HEK293T (cell line): Measurements from ENCODE around the gene KCNJ1.

ENCODE experiments used
- CTCF ChIA-PET: fragments of 350-600 bp; formaldehyde crosslinking; extraction: SDS; loops from one replicate; lab custom pipeline; 2021; ENCODE audit warnings: antibody characterized with exemption, inconsistent platforms; lab: Yijun Ruan, JAX
- POLR2A ChIA-PET: fragments of 350-600 bp; formaldehyde crosslinking; extraction: SDS; loops from one replicate; lab custom pipeline; 2020; ENCODE audit warnings: antibody characterized with exemption, inconsistent platforms; lab: Yijun Ruan, JAX
- DNase-seq: peaks from one replicate; pipeline ENCODE4 v3.0.0; 2012; ENCODE audit warnings: mixed read lengths; ENCODE audit errors: extremely low spot score
- ARNT ChIP-seq: fragments of 450-650 bp; IDR thresholded peaks from 2 replicates; pipeline ENCODE4 v1.6.1; 2017; ENCODE audit warnings: mild to moderate bottlenecking
- BHLHE40 ChIP-seq: fragments of 450-650 bp; IDR thresholded peaks from 2 replicates; pipeline ENCODE4 v1.6.1; 2016; ENCODE audit warnings: mild to moderate bottlenecking, moderate library complexity, borderline replicate concordance
- CTBP1 ChIP-seq: fragments of 450-650 bp; IDR thresholded peaks from 2 replicates; pipeline ENCODE4 v1.6.1; 2016; ENCODE audit warnings: borderline replicate concordance
- ELF4 ChIP-seq: fragments of 450-650 bp; IDR thresholded peaks from 2 replicates; pipeline ENCODE4 v1.6.1; 2017; ENCODE audit warnings: antibody characterized with exemption
- FOXA1 ChIP-seq: fragments of 450-650 bp; IDR thresholded peaks from 2 replicates; pipeline ENCODE4 v1.6.1; 2016; ENCODE audit warnings: mild to moderate bottlenecking
- FOXK2 ChIP-seq: fragments of 450-650 bp; IDR thresholded peaks from 2 replicates; pipeline ENCODE4 v1.6.1; 2016; ENCODE audit warnings: mild to moderate bottlenecking
- FOXM1 ChIP-seq: fragments of 450-650 bp; IDR thresholded peaks from 2 replicates; pipeline ENCODE4 v1.6.1; 2017; ENCODE audit warnings: mild to moderate bottlenecking, borderline replicate concordance
- HDGF ChIP-seq: fragments of 450-650 bp; IDR thresholded peaks from 2 replicates; pipeline ENCODE4 v1.6.1; 2017; ENCODE audit warnings: antibody characterized with exemption, borderline replicate concordance
- L3MBTL2 ChIP-seq: fragments of 450-650 bp; conservative IDR thresholded peaks from 2 replicates; pipeline ENCODE4 v1.6.1; 2016; ENCODE audit warnings: mild to moderate bottlenecking
- LEF1 ChIP-seq: fragments of 450-650 bp; IDR thresholded peaks from 2 replicates; pipeline ENCODE4 v1.6.1; 2017; ENCODE audit warnings: mild to moderate bottlenecking, borderline replicate concordance
- NFRKB ChIP-seq: fragments of 450-650 bp; IDR thresholded peaks from 2 replicates; pipeline ENCODE4 v1.6.1; 2016; ENCODE audit warnings: mild to moderate bottlenecking, moderate library complexity
- PKNOX1 ChIP-seq: fragments of 450-650 bp; IDR thresholded peaks from 2 replicates; pipeline ENCODE4 v1.6.1; 2016
- SP1 ChIP-seq: fragments of 450-650 bp; IDR thresholded peaks from 2 replicates; pipeline ENCODE4 v1.6.1; 2017
- SUZ12 ChIP-seq: fragments of 450-650 bp; IDR thresholded peaks from 2 replicates; pipeline ENCODE4 v1.6.1; 2016; ENCODE audit warnings: mild to moderate bottlenecking
- TARDBP ChIP-seq: fragments of 450-650 bp; IDR thresholded peaks from 2 replicates; pipeline ENCODE4 v1.6.1; 2016
- ZNF384 ChIP-seq: fragments of 450-650 bp; IDR thresholded peaks from 2 replicates; pipeline ENCODE4 v1.6.1; 2016

KCNJ1 gene

GRCh38 chr11:128853559-128853958 lies 13.5 kb downstream of the KCNJ1 start:
- TF ChIP-seq NFRKB: no peak
- CTCF ChIA-PET: interaction anchor here (0.9 kb wide), 1 partner anchor 30 kb away, joined by 4 read pairs; no protein-coding TSS in a partner anchor

GRCh38 chr11:128852327-128853023 lies 14.6 kb downstream of the KCNJ1 start:
- ChIA-PET POLR2A (no interaction called here), CTCF (no interaction called here)
- TF ChIP-seq TARDBP (no peak), BHLHE40 (no peak), SUZ12 (no peak), SP1 (no peak)

More at GRCh38 chr11:128853559-128853958, 13.5 kb downstream of the KCNJ1 start:
- POLR2A ChIA-PET: no interaction called here
- no peak for DNase-seq

GRCh38 chr11:128848815-128849455 lies 18.2 kb downstream of the KCNJ1 start:
- TF ChIP-seq LEF1: no peak
- no peak for TF ChIP-seq NFRKB
- TF ChIP-seq SP1: no peak
- no peak for TF ChIP-seq ZNF384
- no peak for TF ChIP-seq CTBP1
- TF ChIP-seq FOXM1: no peak
- TF ChIP-seq HDGF: no peak
- no peak for TF ChIP-seq TARDBP
- no peak for TF ChIP-seq SUZ12
- TF ChIP-seq ELF4: no peak
- TF ChIP-seq FOXA1: no peak
- no peak for TF ChIP-seq FOXK2
- no peak for TF ChIP-seq BHLHE40
- no peak for TF ChIP-seq ARNT
- no peak for TF ChIP-seq L3MBTL2
- TF ChIP-seq PKNOX1: no peak
- CTCF ChIA-PET: interaction anchor here (0.6 to 1.1 kb wide), 5 partner anchors 9 to 44 kb away, joined by 3 to 4 read pairs (median 3); no protein-coding TSS in a partner anchor
- DNase-seq: peak; percentile 85
- POLR2A ChIA-PET: no interaction called here

More at GRCh38 chr11:128852327-128853023, 14.6 kb downstream of the KCNJ1 start:
- DNase-seq: no peak

GRCh38 chr11:128846985-128847384 lies 20.1 kb downstream of the KCNJ1 start:
- DNase-seq: no peak
- POLR2A ChIA-PET: no interaction called here
- no peak for TF ChIP-seq SUZ12
- TF ChIP-seq HDGF: no peak
- no peak for TF ChIP-seq TARDBP
- TF ChIP-seq ZNF384: no peak
- no peak for TF ChIP-seq FOXK2
- TF ChIP-seq L3MBTL2: no peak
- CTCF ChIA-PET: interaction anchor here (0.7 kb wide), 1 partner anchor 689 kb away, joined by 3 read pairs; no protein-coding TSS in a partner anchor

GRCh38 chr11:128845334-128845780 lies 21.7 kb downstream of the KCNJ1 start:
- no peak for DNase-seq
- ChIA-PET CTCF (interaction anchor here (1.2 kb wide), 1 partner anchor 13 kb away, joined by 3 read pairs; no protein-coding TSS in a partner anchor), POLR2A (interaction anchor here (0.6 kb wide), 1 partner anchor 121 kb away, joined by 3 read pairs; no protein-coding TSS in a partner anchor)
- TF ChIP-seq PKNOX1: no peak
- no peak for TF ChIP-seq SUZ12
- no peak for TF ChIP-seq FOXA1
- no peak for TF ChIP-seq LEF1
- no peak for TF ChIP-seq HDGF
- no peak for TF ChIP-seq TARDBP
- TF ChIP-seq NFRKB: no peak
- TF ChIP-seq ELF4: no peak

- CTCF ChIA-PET: no interaction called here
- no peak for DNase-seq
Observed at GRCh38 chr11:128843198-128843785, 23.8 kb downstream of the KCNJ1 start.

More at GRCh38 chr11:128843198-128843785, 23.8 kb downstream of the KCNJ1 start:
- POLR2A ChIA-PET: no interaction called here
- TF ChIP-seq TARDBP (no peak), ELF4 (no peak), HDGF (no peak), SUZ12 (no peak), BHLHE40 (no peak)
